Prostate gland (tissue), 2 donors: ENCODE measurements around the gene UCK2. TPM values are rescaled to one million over a fixed set of nuclear protein-coding genes. Genes with fewer than 3 reads are reported as not detected.

Experiments used
- DNase-seq: peaks from one replicate; pipeline ENCODE4 v3.0.0-alpha.2; 2019; ENCODE audit warnings: low spot score
- H3K27ac ChIP-seq, 2 donors: fragments of 200-600 bp; sonication (generic); 2 replicates each; pipeline ENCODE4 v1.5.1; 2017 to 2019
- H3K27me3 ChIP-seq: fragments of 200-600 bp; sonication (generic); replicated peaks from 2 replicates; pipeline ENCODE4 v1.5.1; 2019; ENCODE audit not compliant: insufficient read depth
- H3K36me3 ChIP-seq, 2 donors: fragments of 200-600 bp; sonication (generic); 1 replicate in 1 of 2; 2 replicates in 1 of 2; pipeline versions ENCODE4 v1.5.1 to v1.8.1; 2017 to 2019
- H3K4me1 ChIP-seq: fragments of 200-600 bp; sonication (generic); replicated peaks from 2 replicates; pipeline ENCODE4 v1.5.1; 2019
- H3K4me3 ChIP-seq, 2 donors: fragments of 200-600 bp; sonication (generic); 2 replicates each; pipeline ENCODE4 v1.5.1; 2017 to 2019
- H3K9me3 ChIP-seq: fragments of 200-600 bp; sonication (generic); 2 replicates; pipeline ENCODE4 v1.5.1; 2017
- POLR2A ChIP-seq: fragments of 450-650 bp; IDR thresholded peaks from one replicate; pipeline ENCODE4 v1.6.1; 2016; ENCODE audit warnings: antibody characterized with exemption, mild to moderate bottlenecking
- POLR2AphosphoS5 ChIP-seq: sonication (generic); formaldehyde crosslinking; IDR thresholded peaks from one replicate; pipeline ENCODE4 v1.6.1; 2017; ENCODE audit warnings: antibody characterized with exemption
- WGBS: methylation state at CpG from one replicate; pipeline ENCODE4 v1.1.5; 2018; 5-methylcytosine and 5-hydroxymethylcytosine counted together
- intact Hi-C: fragments of 100-400 bp; cut with DNase I; formaldehyde crosslinking; loops from one replicate; pipeline ENCODE4 v1.14.2; 2022
- total RNA-seq, 2 donors: library from RNA; depleted of rRNA; stranded (reverse); fragments of >200 nt; gene quantifications; one replicate each; pipeline ENCODE4 v1.1.0, GENCODE V29; 2016
- TF ChIP-seq, protein P1 (sequence below), 4 experiments: fragments of 200-600 bp in 2 of 4; fragments of 450-650 bp in 2 of 4; sonication (generic) in 2 of 4; IDR thresholded peaks; 1 replicate in 3 of 4; 2 replicates in 1 of 4; pipeline ENCODE4 v1.5.1; 2016 to 2019; ENCODE audit warnings: antibody characterized with exemption in 4 of 4, mild to moderate bottlenecking in 2 of 4, moderate library complexity in 2 of 4

The UCK2 gene
- total RNA-seq, 2 donors from 2014 or later: 23.8 to 25.9 TPM

- H3K9me3 ChIP-seq: no peaks in the 10 kb centered on the region
- no peaks in the 10 kb centered on the region for H3K4me1 ChIP-seq
- TF ChIP-seq, protein P1, sequence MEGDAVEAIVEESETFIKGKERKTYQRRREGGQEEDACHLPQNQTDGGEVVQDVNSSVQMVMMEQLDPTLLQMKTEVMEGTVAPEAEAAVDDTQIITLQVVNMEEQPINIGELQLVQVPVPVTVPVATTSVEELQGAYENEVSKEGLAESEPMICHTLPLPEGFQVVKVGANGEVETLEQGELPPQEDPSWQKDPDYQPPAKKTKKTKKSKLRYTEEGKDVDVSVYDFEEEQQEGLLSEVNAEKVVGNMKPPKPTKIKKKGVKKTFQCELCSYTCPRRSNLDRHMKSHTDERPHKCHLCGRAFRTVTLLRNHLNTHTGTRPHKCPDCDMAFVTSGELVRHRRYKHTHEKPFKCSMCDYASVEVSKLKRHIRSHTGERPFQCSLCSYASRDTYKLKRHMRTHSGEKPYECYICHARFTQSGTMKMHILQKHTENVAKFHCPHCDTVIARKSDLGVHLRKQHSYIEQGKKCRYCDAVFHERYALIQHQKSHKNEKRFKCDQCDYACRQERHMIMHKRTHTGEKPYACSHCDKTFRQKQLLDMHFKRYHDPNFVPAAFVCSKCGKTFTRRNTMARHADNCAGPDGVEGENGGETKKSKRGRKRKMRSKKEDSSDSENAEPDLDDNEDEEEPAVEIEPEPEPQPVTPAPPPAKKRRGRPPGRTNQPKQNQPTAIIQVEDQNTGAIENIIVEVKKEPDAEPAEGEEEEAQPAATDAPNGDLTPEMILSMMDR (IDR thresholded peaks at IDR 0.05): no peak
- TF ChIP-seq POLR2A (no peak), POLR2AphosphoS5 (no peak)
- no peak overlapping the region for H3K4me3 ChIP-seq
- 94% methylated on average over 3 of the region's 3 CpGs for WGBS
- intact Hi-C loops: no loop called here
- H3K36me3 ChIP-seq: no peaks in the 10 kb centered on the region
- no peak overlapping the region for H3K27ac ChIP-seq
- no peaks in the 10 kb centered on the region for H3K27me3 ChIP-seq
- no peak for DNase-seq
Observed at GRCh38 chr1:165905853-165906252, 78.4 kb downstream of the UCK2 start.

- H3K4me1 ChIP-seq: no peaks in the 10 kb centered on the region
- H3K9me3 ChIP-seq: no peaks in the 10 kb centered on the region
- no peak overlapping the region for H3K4me3 ChIP-seq
- H3K27me3 ChIP-seq: no peaks in the 10 kb centered on the region
- intact Hi-C loops: no loop called here
- TF ChIP-seq, protein P1 (IDR thresholded peaks at IDR 0.05): no peak
- no peak for TF ChIP-seq POLR2AphosphoS5
- WGBS: 82% methylated on average over 13 of the region's 13 CpGs
- no peak for DNase-seq
- H3K27ac ChIP-seq: no peak overlapping the region
- H3K36me3 ChIP-seq: no peaks in the 10 kb centered on the region
Observed at GRCh38 chr1:165907256-165907857, 79.9 kb downstream of the UCK2 start.

GRCh38 chr1:165910764-165911421 is 83.5 kb downstream of the UCK2 start:
- Histone ChIP-seq H3K27ac (peak overlapping the region in 1 of 2 donors; percentile 9), H3K4me3 (no peak overlapping the region), H3K9me3 (no peaks in the 10 kb centered on the region), H3K27me3 (no peaks in the 10 kb centered on the region), H3K4me1 (no peaks in the 10 kb centered on the region), H3K36me3 (no peaks in the 10 kb centered on the region)
- intact Hi-C loops: loop anchor here (2.0 to 5.0 kb wide), 3 partner anchors 194 to 519 kb away; no protein-coding TSS in a partner anchor
- DNase-seq: peak; percentile 37
- WGBS: 45% methylated on average over 14 of the region's 14 CpGs
- no peak for TF ChIP-seq POLR2AphosphoS5
- TF ChIP-seq POLR2A: no peak
- TF ChIP-seq, protein P1 (IDR thresholded peaks at IDR 0.05): no peak

DNA sequence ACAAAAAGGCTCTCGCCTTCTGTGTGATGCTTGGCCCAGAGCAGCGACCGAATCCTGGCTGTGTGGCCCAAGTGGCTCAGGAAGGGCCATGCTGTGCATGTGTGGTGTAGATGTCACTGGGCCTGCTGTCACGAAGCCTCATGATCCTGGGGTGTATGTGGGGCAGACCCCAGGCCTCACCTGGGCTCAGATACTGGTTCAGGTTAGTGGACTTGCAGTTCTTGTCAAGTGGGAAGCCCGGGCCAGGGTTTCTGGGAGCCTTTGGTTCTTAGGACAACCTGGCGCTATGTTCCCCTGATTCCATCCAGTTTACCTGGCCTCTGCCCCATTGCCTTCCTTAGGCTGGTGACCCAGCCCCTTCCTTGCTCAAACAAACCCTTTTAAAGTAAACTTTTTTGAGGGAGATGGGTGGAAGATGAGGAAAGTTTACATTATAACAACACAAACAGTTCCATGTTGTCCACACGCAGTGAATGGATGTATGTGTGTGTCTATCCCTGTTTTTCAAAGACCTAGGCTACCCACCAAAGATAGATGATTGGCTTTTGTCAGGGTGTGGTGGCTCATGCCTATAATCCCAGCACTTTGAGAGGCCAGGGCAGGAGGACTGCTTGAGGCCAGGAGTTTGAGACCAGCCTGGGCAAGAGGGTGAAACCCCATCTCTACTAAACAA is 84.3 kb downstream of the UCK2 start:
- no peaks in the 10 kb centered on the region for H3K4me1 ChIP-seq
- TF ChIP-seq, protein P1 (IDR thresholded peaks at IDR 0.05): no peak
- no peak for TF ChIP-seq POLR2AphosphoS5
- no peak for TF ChIP-seq POLR2A
- no peak for DNase-seq
- H3K27ac ChIP-seq: no peak overlapping the region
- H3K36me3 ChIP-seq: no peaks in the 10 kb centered on the region
- H3K9me3 ChIP-seq: no peaks in the 10 kb centered on the region
- WGBS: 83% methylated on average over 7 of the region's 7 CpGs
- intact Hi-C loops: loop anchor here (2.0 to 5.0 kb wide), 4 partner anchors 13 to 519 kb away; no protein-coding TSS in a partner anchor
- H3K27me3 ChIP-seq: no peaks in the 10 kb centered on the region
- no peak overlapping the region for H3K4me3 ChIP-seq
